Left lung (tissue), 10 donors: Measurements from ENCODE around the gene EPB41L5. TPM values are rescaled to one million over a fixed set of nuclear protein-coding genes. Genes with fewer than 3 reads are reported as not detected.

ENCODE experiments used
- ATAC-seq: fragments of 200-7000 bp; cut with Tn5 transposase; one replicate; pipeline ENCODE4 v1.9.1; 2020; ENCODE audit warnings: moderate library complexity
- DNase-seq, 4 donors: peaks; one replicate each; pipeline ENCODE4 v3.0.0-alpha.2; 2013 to 2020
- H3K27ac ChIP-seq, 2 donors: fragments of 200-600 bp; sonication (generic) in 1 of 2; one replicate each; pipeline versions ENCODE4 v1.5.0 to v1.8.0; 2020 to 2021
- H3K27me3 ChIP-seq, 2 donors: fragments of 200-600 bp; sonication (generic) in 1 of 2; one replicate each; pipeline versions ENCODE4 v1.5.0 to v1.8.0; 2020 to 2021
- H3K36me3 ChIP-seq, 2 donors: fragments of 200-600 bp; sonication (generic) in 1 of 2; one replicate each; pipeline versions ENCODE4 v1.5.0 to v1.8.0; 2020 to 2021
- H3K4me1 ChIP-seq, 2 donors: fragments of 200-600 bp; one replicate each; pipeline ENCODE4 v1.8.0; 2021
- H3K4me3 ChIP-seq, 2 donors: fragments of 200-600 bp; sonication (generic) in 1 of 2; one replicate each; pipeline versions ENCODE4 v1.5.0 to v1.8.0; 2020 to 2021; ENCODE audit warnings: mild to moderate bottlenecking in 1 of 2
- H3K9me3 ChIP-seq, 2 donors: fragments of 200-600 bp; sonication (generic) in 1 of 2; one replicate each; pipeline versions ENCODE4 v1.5.0 to v1.8.0; 2020 to 2021
- intact Hi-C, 2 donors: fragments of 100-400 bp; cut with DNase I; formaldehyde crosslinking; loops; one replicate each; pipeline versions ENCODE4 v1.11.2 to v1.14.2; 2022
- polyA plus RNA-seq, 6 donors: library from polyadenylated mRNA; unstranded; fragments of 120-200 nt; gene quantifications; one replicate each; pipeline ENCODE4 v1.2.1, GENCODE V29; 2013; ENCODE audit not compliant: insufficient read length in 6 of 6
- total RNA-seq, 2 donors: library from RNA; stranded (reverse); fragmentation: NEBNext Ultra II Directional; extraction: Animal tissue kit (Norgen Biotek cat#: 25700); gene quantifications; one replicate each; pipeline ENCODE4 v1.2.1, GENCODE V29; 2021
- TF ChIP-seq, protein P1 (sequence below), 2 donors: fragments of 200-600 bp; sonication (generic) in 1 of 2; IDR thresholded peaks; one replicate each; pipeline versions ENCODE4 v1.5.0 to v1.8.0; 2021; ENCODE audit warnings: antibody characterized with exemption in 2 of 2
- donor health status: DM: no; HTN: yes; CAD: no.
- donor health status: DM: no; HTN: no; CAD: no.

Gene EPB41L5
- total and polyA plus RNA-seq, 8 donors = 36.0 to 53.8 (median 38.9) TPM

DNA sequence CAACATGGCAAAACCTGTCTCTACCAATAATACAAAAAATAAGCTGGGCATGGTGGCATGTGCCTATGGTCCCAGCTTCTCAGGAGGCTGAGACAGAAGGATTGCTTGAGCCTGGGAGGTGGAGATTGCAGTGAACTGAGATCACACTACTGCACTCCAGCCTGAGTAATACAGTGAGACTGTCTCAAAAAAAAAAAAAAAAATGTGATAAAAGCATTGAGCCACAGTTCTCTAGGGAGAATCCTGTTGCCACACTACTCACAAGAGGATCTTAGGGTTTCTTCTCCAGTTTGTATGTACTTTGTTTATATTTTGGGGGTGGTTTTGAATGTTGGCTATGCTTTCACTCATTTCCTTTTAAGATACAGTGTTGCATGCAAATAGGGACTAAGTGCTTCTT, 148.3 kb downstream of the EPB41L5 start:
- no peak for DNase-seq

DNA sequence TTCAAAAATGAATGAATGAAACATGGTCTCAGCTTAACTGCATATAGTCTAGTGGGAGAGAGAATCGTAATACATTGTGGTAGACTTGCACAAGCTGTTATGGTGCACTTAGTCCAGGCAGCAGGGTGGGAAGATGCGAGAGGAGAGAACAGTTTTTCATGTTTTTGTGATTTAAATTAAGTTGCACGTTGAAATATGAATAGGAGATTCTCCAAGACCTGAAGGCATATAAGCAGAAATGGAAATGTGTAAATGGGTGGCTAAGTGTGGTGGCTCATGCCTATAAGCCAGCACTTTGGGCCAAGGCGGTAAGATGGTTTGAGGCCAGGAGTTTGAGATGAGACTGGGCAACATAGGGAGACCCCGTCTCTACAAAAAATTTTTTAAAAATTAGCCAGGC, 149.8 kb downstream of the EPB41L5 start:
- intact Hi-C loops = no loop called here
- Histone ChIP-seq H3K9me3 (no peaks in the 10 kb centered on the region), H3K27me3 (no peaks in the 10 kb centered on the region), H3K4me1 (no peaks in the 10 kb centered on the region), H3K27ac (no peak overlapping the region), H3K4me3 (no peak overlapping the region), H3K36me3 (no peaks in the 10 kb centered on the region)
- ATAC-seq = no peak
- DNase-seq = no peak
- TF ChIP-seq, protein P1, sequence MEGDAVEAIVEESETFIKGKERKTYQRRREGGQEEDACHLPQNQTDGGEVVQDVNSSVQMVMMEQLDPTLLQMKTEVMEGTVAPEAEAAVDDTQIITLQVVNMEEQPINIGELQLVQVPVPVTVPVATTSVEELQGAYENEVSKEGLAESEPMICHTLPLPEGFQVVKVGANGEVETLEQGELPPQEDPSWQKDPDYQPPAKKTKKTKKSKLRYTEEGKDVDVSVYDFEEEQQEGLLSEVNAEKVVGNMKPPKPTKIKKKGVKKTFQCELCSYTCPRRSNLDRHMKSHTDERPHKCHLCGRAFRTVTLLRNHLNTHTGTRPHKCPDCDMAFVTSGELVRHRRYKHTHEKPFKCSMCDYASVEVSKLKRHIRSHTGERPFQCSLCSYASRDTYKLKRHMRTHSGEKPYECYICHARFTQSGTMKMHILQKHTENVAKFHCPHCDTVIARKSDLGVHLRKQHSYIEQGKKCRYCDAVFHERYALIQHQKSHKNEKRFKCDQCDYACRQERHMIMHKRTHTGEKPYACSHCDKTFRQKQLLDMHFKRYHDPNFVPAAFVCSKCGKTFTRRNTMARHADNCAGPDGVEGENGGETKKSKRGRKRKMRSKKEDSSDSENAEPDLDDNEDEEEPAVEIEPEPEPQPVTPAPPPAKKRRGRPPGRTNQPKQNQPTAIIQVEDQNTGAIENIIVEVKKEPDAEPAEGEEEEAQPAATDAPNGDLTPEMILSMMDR (IDR thresholded peaks at IDR 0.05) = no peak

More for the DNA sequence above, 148.3 kb downstream of the EPB41L5 start:
- Histone ChIP-seq H3K27ac (no peak overlapping the region), H3K36me3 (peaks cover 0 to 3% of the 10 kb centered on the region in 2 donors), H3K9me3 (no peaks in the 10 kb centered on the region), H3K27me3 (no peaks in the 10 kb centered on the region), H3K4me3 (no peak overlapping the region), H3K4me1 (no peaks in the 10 kb centered on the region)
- TF ChIP-seq, protein P1 (IDR thresholded peaks at IDR 0.05) = no peak
- intact Hi-C loops = no loop called here
- ATAC-seq = no peak

DNA sequence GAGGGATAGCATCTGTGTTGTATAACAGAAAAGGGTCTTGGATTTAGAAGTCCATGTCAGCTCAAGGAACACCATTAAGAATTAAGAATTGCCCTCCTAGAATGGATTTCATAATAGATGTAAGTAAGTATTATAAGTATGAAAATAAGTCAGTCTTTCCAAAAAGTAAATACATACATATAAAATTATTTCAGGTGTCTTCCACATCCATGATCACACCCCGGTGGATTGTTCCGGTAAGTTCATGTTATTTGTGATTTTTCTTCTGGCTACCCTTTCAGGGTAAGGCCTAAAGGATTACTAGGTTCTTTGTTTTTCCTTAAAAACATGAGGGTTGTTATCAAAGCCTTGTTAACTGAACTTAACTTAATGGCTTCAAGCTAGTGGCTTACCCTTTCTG, 154.4 kb downstream of the EPB41L5 start:
- DNase-seq = no peak
- intact Hi-C loops = no loop called here
- no peak for ATAC-seq
- no peaks in the 10 kb centered on the region for H3K27me3 ChIP-seq
- H3K9me3 ChIP-seq = no peaks in the 10 kb centered on the region
- no peaks in the 10 kb centered on the region for H3K36me3 ChIP-seq
- TF ChIP-seq, protein P1 (IDR thresholded peaks at IDR 0.05) = no peak
- H3K4me3 ChIP-seq = no peak overlapping the region
- no peaks in the 10 kb centered on the region for H3K4me1 ChIP-seq
- no peak overlapping the region for H3K27ac ChIP-seq

DNA sequence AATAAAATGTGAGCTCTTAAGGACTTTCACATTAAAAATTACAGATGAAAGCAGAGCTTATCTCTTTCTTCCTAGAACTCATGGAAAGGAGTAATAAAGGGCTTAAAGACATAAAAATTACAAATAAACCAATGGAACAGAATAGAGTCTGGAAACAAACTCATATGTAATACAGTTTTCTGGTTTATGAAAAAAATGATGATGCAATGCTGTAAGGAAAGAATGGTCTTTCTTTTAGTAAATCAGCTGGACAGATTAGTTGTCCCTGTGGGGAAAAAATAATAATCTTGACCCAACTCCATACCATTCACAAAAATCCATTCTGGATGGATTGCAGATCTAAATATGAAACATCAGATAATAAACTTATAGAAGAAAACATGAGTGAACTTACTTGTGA, 156.1 kb downstream of the EPB41L5 start:
- no peaks in the 10 kb centered on the region for H3K4me1 ChIP-seq
- H3K9me3 ChIP-seq = no peaks in the 10 kb centered on the region
- H3K4me3 ChIP-seq = no peak overlapping the region
- H3K36me3 ChIP-seq = no peaks in the 10 kb centered on the region
- no peaks in the 10 kb centered on the region for H3K27me3 ChIP-seq
- intact Hi-C loops = no loop called here
- TF ChIP-seq, protein P1 (IDR thresholded peaks at IDR 0.05) = no peak
- no peak overlapping the region for H3K27ac ChIP-seq
- ATAC-seq (no peak), DNase-seq (no peak)

DNA sequence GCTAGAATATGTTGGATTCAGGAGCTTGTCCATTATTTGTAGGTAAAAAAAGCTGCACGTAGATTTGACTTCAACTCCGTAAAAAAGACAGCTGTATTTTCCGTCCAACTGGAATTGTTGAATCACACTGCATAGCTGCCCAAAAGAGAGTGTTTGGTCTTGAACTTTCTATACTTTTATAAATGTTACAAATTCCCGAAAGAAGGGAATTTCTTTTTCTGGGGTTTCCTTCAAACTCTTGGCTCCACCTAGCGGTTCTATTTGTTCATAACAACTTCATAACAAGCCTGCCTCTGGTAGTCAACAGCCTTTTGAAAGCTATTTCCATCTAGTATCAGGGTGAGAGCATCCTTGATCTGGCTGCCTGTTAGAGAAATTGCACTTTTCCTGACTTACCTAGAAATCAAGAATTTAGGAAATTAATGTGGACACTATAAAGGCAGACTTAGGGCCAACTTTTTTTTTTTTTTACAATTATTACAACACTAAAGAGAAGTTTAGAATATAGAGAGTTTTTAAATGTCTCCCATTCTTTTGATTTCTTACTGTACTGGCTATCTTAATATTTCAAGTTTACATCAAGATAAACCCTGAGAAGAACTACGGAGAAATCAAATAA, 162.2 kb downstream of the EPB41L5 start:
- Histone ChIP-seq H3K36me3 (no peaks in the 10 kb centered on the region), H3K4me3 (no peak overlapping the region), H3K4me1 (peaks cover 0 to 22% of the 10 kb centered on the region in 2 donors), H3K27ac (peak overlapping the region in 1 of 2 donors; percentile 21), H3K9me3 (no peaks in the 10 kb centered on the region), H3K27me3 (no peaks in the 10 kb centered on the region)
- DNase-seq = peak in 2 of 4 donors; percentile 67 to 72
- intact Hi-C loops = no loop called here
- peak; percentile 77 for ATAC-seq
- TF ChIP-seq, protein P1 (IDR thresholded peaks at IDR 0.05) = peak; percentile 72 to 78
